Small intestine (tissue), 7 donors: ENCODE measurements around the gene YOD1. TPM values are rescaled to one million over a fixed set of nuclear protein-coding genes. Genes with fewer than 3 reads are reported as not detected.

Experiments
- DNase-seq, 2 donors: peaks; one replicate each; pipeline versions ENCODE4 v3.0.0 to v3.0.0-alpha.2; 2013
- FAIRE-seq: peaks from 2 replicates; lab custom pipeline; 2012; peaks lifted over from hg19 to GRCh38; lab: Jason Lieb, UNC
- H3K27ac ChIP-seq, 3 donors: one replicate each; pipeline ENCODE4 v1.5.1; 2013; ENCODE audit warnings: low read length in 2 of 3, mild to moderate bottlenecking in 2 of 3, control low read depth in 1 of 3, inconsistent platforms in 1 of 3, low read depth in 1 of 3, moderate library complexity in 1 of 3
- H3K27me3 ChIP-seq, 3 donors: one replicate each; pipeline ENCODE4 v1.6.1; 2013; ENCODE audit warnings: low read length in 3 of 3, inconsistent platforms in 1 of 3; ENCODE audit not compliant: control insufficient read depth in 3 of 3, insufficient read depth in 3 of 3
- H3K36me3 ChIP-seq, 3 donors: one replicate each; pipeline ENCODE4 v1.6.1; 2013; ENCODE audit warnings: low read length in 3 of 3, inconsistent platforms in 1 of 3, low read depth in 1 of 3, mild to moderate bottlenecking in 1 of 3, moderate library complexity in 1 of 3; ENCODE audit not compliant: control insufficient read depth in 3 of 3, insufficient read depth in 2 of 3
- H3K4me1 ChIP-seq, 3 donors: one replicate each; pipeline ENCODE4 v1.6.1; 2013; ENCODE audit warnings: low read length in 2 of 3, inconsistent platforms in 1 of 3, low read depth in 1 of 3, mild to moderate bottlenecking in 1 of 3, moderate library complexity in 1 of 3; ENCODE audit not compliant: control insufficient read depth in 3 of 3, insufficient read depth in 2 of 3
- H3K4me3 ChIP-seq, 3 donors: one replicate each; pipeline ENCODE4 v1.5.1; 2013; ENCODE audit warnings: low read length in 3 of 3, control low read depth in 1 of 3, inconsistent platforms in 1 of 3, low read depth in 1 of 3, mild to moderate bottlenecking in 1 of 3, moderate library complexity in 1 of 3
- H3K9me3 ChIP-seq, 2 donors: one replicate each; pipeline ENCODE4 v1.6.1; 2013; ENCODE audit warnings: low read depth in 1 of 2, low read length in 1 of 2; ENCODE audit not compliant: control insufficient read depth in 2 of 2, insufficient read depth in 1 of 2
- WGBS, 3 donors: extraction: QIAGEN DNeasy Blood & Tissue Kit; methylation state at CpG; one replicate each; pipeline ENCODE4 v1.1.7; 2013; 5-methylcytosine and 5-hydroxymethylcytosine counted together
- polyA plus RNA-seq, 4 donors: library from polyadenylated mRNA; stranded (reverse) in 3 of 4; unstranded in 1 of 4; fragments of 200-250 nt in 3 of 4; fragments of 120-200 nt in 1 of 4; gene quantifications; one replicate each; pipeline versions ENCODE4 v1.2.1 to v1.2.3, GENCODE V29; 2013
- donor health status: healthy with polysubstance abuse.
- donor health status: control.
- donor health status: control.
- donor health status: Bipolar disorder and iron deficiency.
- donor health status: healthy.

YOD1 gene
- polyA plus RNA-seq, 4 donors: 1.9 to 8.4 (median 2.7) TPM

GRCh38 chr1:207069858-207070506 is 19.0 kb upstream of the YOD1 start:
- no peaks in the 10 kb centered on the region for H3K9me3 ChIP-seq
- H3K36me3 ChIP-seq: peaks cover 6 to 51% (median 19%) of the 10 kb centered on the region in 3 donors
- FAIRE-seq: no peak
- H3K4me3 ChIP-seq: no peak overlapping the region
- DNase-seq: no peak
- 89 to 97% (median 94%) methylated on average over 5 of the region's 5 CpGs for WGBS, 3 donors
- peaks cover 0 to 34% (median 3%) of the 10 kb centered on the region in 3 donors for H3K4me1 ChIP-seq
- no peak overlapping the region for H3K27ac ChIP-seq
- H3K27me3 ChIP-seq: no peaks in the 10 kb centered on the region

GRCh38 chr1:207069061-207069460 is 18.1 kb upstream of the YOD1 start:
- Histone ChIP-seq H3K9me3 (no peaks in the 10 kb centered on the region), H3K4me3 (no peak overlapping the region), H3K36me3 (peaks cover 12 to 56% (median 17%) of the 10 kb centered on the region in 3 donors), H3K27ac (no peak overlapping the region), H3K4me1 (peaks cover 0 to 43% (median 3%) of the 10 kb centered on the region in 3 donors), H3K27me3 (no peaks in the 10 kb centered on the region)
- WGBS, 3 donors: 82 to 93% (median 89%) methylated on average over 3 of the region's 3 CpGs
- DNase-seq (no peak), FAIRE-seq (no peak)

- no peaks in the 10 kb centered on the region for H3K9me3 ChIP-seq
- no peak overlapping the region for H3K4me3 ChIP-seq
- H3K27me3 ChIP-seq: no peaks in the 10 kb centered on the region
- FAIRE-seq (no peak), DNase-seq (peak; percentile 72 to 96)
- H3K4me1 ChIP-seq: peaks cover 0 to 48% (median 3%) of the 10 kb centered on the region in 3 donors
- WGBS, 3 donors: 16 to 62% (median 29%) methylated on average over 5 of the region's 5 CpGs
- H3K36me3 ChIP-seq: peaks cover 17 to 61% (median 28%) of the 10 kb centered on the region in 3 donors
- H3K27ac ChIP-seq: peak overlapping the region; percentile 83 to 85 (median 83)
Measured at GRCh38 chr1:207067665-207068064, 16.7 kb upstream of the YOD1 start.

GRCh38 chr1:207067185-207067584 is 16.2 kb upstream of the YOD1 start:
- no peak overlapping the region for H3K4me3 ChIP-seq
- peaks cover 0 to 48% (median 3%) of the 10 kb centered on the region in 3 donors for H3K4me1 ChIP-seq
- peaks cover 17 to 61% (median 30%) of the 10 kb centered on the region in 3 donors for H3K36me3 ChIP-seq
- no peak for FAIRE-seq
- H3K9me3 ChIP-seq: no peaks in the 10 kb centered on the region
- DNase-seq: peak in 1 of 2 donors; percentile 53
- H3K27ac ChIP-seq: peak overlapping the region; percentile 83 to 85 (median 83)
- WGBS, 3 donors: 9 to 36% (median 27%) methylated on average over 3 of the region's 3 CpGs
- no peaks in the 10 kb centered on the region for H3K27me3 ChIP-seq

GRCh38 chr1:207064561-207064960 is 13.6 kb upstream of the YOD1 start:
- Histone ChIP-seq H3K36me3 (peaks cover 17 to 65% (median 30%) of the 10 kb centered on the region in 3 donors), H3K27ac (peak overlapping the region in 1 of 3 donors; percentile 65), H3K27me3 (no peaks in the 10 kb centered on the region), H3K4me3 (no peak overlapping the region), H3K4me1 (peaks cover 0 to 51% (median 3%) of the 10 kb centered on the region in 3 donors), H3K9me3 (no peaks in the 10 kb centered on the region)
- DNase-seq (peak in 1 of 2 donors; percentile 61), FAIRE-seq (no peak)
- WGBS, 3 donors: 70 to 78% (median 72%) methylated on average over 8 of the region's 8 CpGs

- Histone ChIP-seq H3K4me3 (no peak overlapping the region), H3K36me3 (peaks cover 14 to 59% (median 25%) of the 10 kb centered on the region in 3 donors), H3K9me3 (no peaks in the 10 kb centered on the region), H3K27me3 (no peaks in the 10 kb centered on the region), H3K27ac (no peak overlapping the region), H3K4me1 (peaks cover 0 to 50% (median 3%) of the 10 kb centered on the region in 3 donors)
- WGBS, 3 donors: 86 to 93% (median 92%) methylated on average over 5 of the region's 5 CpGs
- DNase-seq: no peak
- no peak for FAIRE-seq
Measured at GRCh38 chr1:207063014-207063413, 12.0 kb upstream of the YOD1 start.

GRCh38 chr1:207062058-207062457 is 11.1 kb upstream of the YOD1 start:
- no peaks in the 10 kb centered on the region for H3K9me3 ChIP-seq
- 88 to 95% (median 88%) methylated on average over 1 of the region's 1 CpG for WGBS, 3 donors
- FAIRE-seq: no peak
- peaks cover 14 to 59% (median 25%) of the 10 kb centered on the region in 3 donors for H3K36me3 ChIP-seq
- H3K27ac ChIP-seq: no peak overlapping the region
- peaks cover 0 to 46% (median 3%) of the 10 kb centered on the region in 3 donors for H3K4me1 ChIP-seq
- DNase-seq: no peak
- H3K27me3 ChIP-seq: no peaks in the 10 kb centered on the region
- H3K4me3 ChIP-seq: no peak overlapping the region

- WGBS, 3 donors: 69 to 82% (median 77%) methylated on average over 3 of the region's 3 CpGs
- no peak for DNase-seq
- Histone ChIP-seq H3K9me3 (no peaks in the 10 kb centered on the region), H3K4me1 (peaks cover 0 to 40% (median under 1%) of the 10 kb centered on the region in 3 donors), H3K27me3 (no peaks in the 10 kb centered on the region), H3K27ac (no peak overlapping the region), H3K36me3 (peaks cover 14 to 53% (median 24%) of the 10 kb centered on the region in 3 donors), H3K4me3 (no peak overlapping the region)
- FAIRE-seq: no peak
Measured at GRCh38 chr1:207060596-207060995, 9.6 kb upstream of the YOD1 start.
